Adrenal gland (tissue), 12 donors: Measurements from ENCODE around the gene PDCD1. TPM values are rescaled to one million over a fixed set of nuclear protein-coding genes. Genes with fewer than 3 reads are reported as not detected.
A peak's percentile ranks its signal among the peaks of the same experiment; 100 is the strongest.
"Not testable (repeated sequence)": the region's sequence is repeated elsewhere in the genome, so short reads cannot be mapped to it uniquely, and the experiment has no call there.

Experiments
- DNase-seq, 7 donors: peaks; one replicate each; pipeline ENCODE4 v3.0.0-alpha.2; 2019 to 2020
- H3K27ac ChIP-seq, 5 donors: fragments of 200-600 bp; sonication (generic) in 4 of 5; 1 replicate in 3 of 5; 2 replicates in 2 of 5; pipeline versions ENCODE4 v1.5.1 to v1.8.0; 2016 to 2020; ENCODE audit warnings: mild to moderate bottlenecking in 1 of 5
- H3K27me3 ChIP-seq: fragments of 200-600 bp; 2 replicates; pipeline ENCODE4 v1.8.0; 2021
- H3K36me3 ChIP-seq, 2 donors: fragments of 200-600 bp; replicated peaks in 1 of 2; 1 replicate in 1 of 2; 2 replicates in 1 of 2; pipeline versions ENCODE4 v1.5.1 to v1.8.0; 2018 to 2022
- H3K4me1 ChIP-seq, 2 donors: fragments of 200-600 bp; replicated peaks in 1 of 2; 1 replicate in 1 of 2; 2 replicates in 1 of 2; pipeline versions ENCODE4 v1.5.1 to v1.8.0; 2018 to 2021
- H3K4me3 ChIP-seq, 4 donors: fragments of 200-600 bp; sonication (generic) in 3 of 4; one replicate each; pipeline ENCODE4 v1.5.1; 2016 to 2018
- H3K9me3 ChIP-seq, 3 donors: fragments of 200-600 bp; sonication (generic) in 1 of 3; replicated peaks in 1 of 3; 1 replicate in 2 of 3; 2 replicates in 1 of 3; pipeline versions ENCODE4 v1.5.1 to v1.8.0; 2016 to 2021
- CTCF ChIP-seq, 6 experiments: fragments of 450-650 bp in 4 of 6; fragments of 200-600 bp in 2 of 6; sonication (generic) in 1 of 6; IDR thresholded peaks; 1 replicate in 5 of 6; 2 replicates in 1 of 6; pipeline versions ENCODE4 v1.5.1 to v1.8.0; 2016 to 2021; ENCODE audit warnings: antibody characterized with exemption in 6 of 6, mild to moderate bottlenecking in 2 of 6, moderate library complexity in 1 of 6
- POLR2A ChIP-seq, 2 donors: fragments of 450-650 bp; IDR thresholded peaks; one replicate each; pipeline ENCODE4 v1.6.1; 2017; ENCODE audit warnings: antibody characterized with exemption in 2 of 2, mild to moderate bottlenecking in 2 of 2, moderate library complexity in 1 of 2
- WGBS, 4 donors: extraction: QIAGEN DNeasy Blood & Tissue Kit in 2 of 4; methylation state at CpG; one replicate each; pipeline versions ENCODE4 v1.1.5 to v1.1.7; 2013 to 2017; 5-methylcytosine and 5-hydroxymethylcytosine counted together
- intact Hi-C, 2 donors: fragments of 100-400 bp; cut with DNase I; formaldehyde crosslinking; loops; one replicate each; pipeline versions ENCODE4 v1.14.1 to v1.15.0; 2022 to 2023
- polyA plus RNA-seq, 3 donors: library from polyadenylated mRNA; stranded (reverse); fragments of 200-250 nt in 2 of 3; fragments of 350-450 nt in 1 of 3; fragmentation: Illumina TruSeq in 1 of 3; extraction: RNeasy Lipid Tissue Mini Kit (QIAGEN cat#74804) in 1 of 3; gene quantifications; one replicate each; pipeline ENCODE4 v1.2.3, GENCODE V29; 2013 to 2014
- total RNA-seq, 9 donors: library from RNA; depleted of rRNA in 4 of 9; stranded (reverse); fragments of >200 nt in 4 of 9; fragments of 120-200 nt in 1 of 9; fragmentation: NEBNext Ultra II Directional in 1 of 9; extraction: Animal tissue kit (Norgen Biotek cat#: 25700) in 1 of 9; gene quantifications; one replicate each; pipeline versions ENCODE4 v1.1.0 to v1.2.4, GENCODE V29; 2013 to 2023
- donor health status: healthy with polysubstance abuse.
- donor health status: Bipolar disorder and iron deficiency.
- donor health status: DM: yes; HTN: yes; CAD: no.
- donor health status: DM: no; HTN: no; CAD: no.
- donor health status: DM: no; HTN: no; CAD: no.
- donor health status: DM: yes; HTN: yes; CAD: no.

PDCD1 gene
- total and polyA plus RNA-seq, 12 donors, result 0.23 to 2.0 (median 0.45) TPM; not detected in 4

GRCh38 chr2:241837197-241837965 lies 21.3 kb downstream of the PDCD1 start:
- TF ChIP-seq CTCF (IDR thresholded peaks at IDR 0.05) (no peak), POLR2A (IDR thresholded peaks at IDR 0.05) (no peak)
- H3K27me3 ChIP-seq, result no peaks in the 10 kb centered on the region
- no peaks in the 10 kb centered on the region for H3K4me1 ChIP-seq
- H3K27ac ChIP-seq, result no peak overlapping the region
- H3K9me3 ChIP-seq, result no peaks in the 10 kb centered on the region
- WGBS, 4 donors, result 57 to 71% (median 69%) methylated on average over 13 of the region's 13 CpGs
- no peak overlapping the region for H3K4me3 ChIP-seq
- DNase-seq, result peak in 1 of 7 donors; percentile 9
- H3K36me3 ChIP-seq, result no peaks in the 10 kb centered on the region
- intact Hi-C loops, result no loop called here

- Histone ChIP-seq H3K9me3 (no peaks in the 10 kb centered on the region), H3K4me3 (no peak overlapping the region), H3K27me3 (no peaks in the 10 kb centered on the region), H3K36me3 (no peaks in the 10 kb centered on the region), H3K27ac (no peak overlapping the region), H3K4me1 (no peaks in the 10 kb centered on the region)
- intact Hi-C loops, result no loop called here
- DNase-seq, result peak in 1 of 7 donors; percentile 6
- 41 to 51% (median 49%) methylated on average over 6 of the region's 6 CpGs for WGBS, 4 donors
- no peak for TF ChIP-seq POLR2A (IDR thresholded peaks at IDR 0.05)
- TF ChIP-seq CTCF (IDR thresholded peaks at IDR 0.05), result no peak
Observed at GRCh38 chr2:241836292-241836691, 22.4 kb downstream of the PDCD1 start.

- no peaks in the 10 kb centered on the region for H3K36me3 ChIP-seq
- H3K27me3 ChIP-seq, result no peaks in the 10 kb centered on the region
- WGBS, 4 donors, result 61 to 72% (median 68%) methylated on average over 4 of the region's 4 CpGs
- no peaks in the 10 kb centered on the region for H3K4me1 ChIP-seq
- intact Hi-C loops, result no loop called here
- TF ChIP-seq CTCF (IDR thresholded peaks at IDR 0.05) (no peak), POLR2A (IDR thresholded peaks at IDR 0.05) (no peak)
- H3K9me3 ChIP-seq, result no peaks in the 10 kb centered on the region
- DNase-seq, result peak in 1 of 7 donors; percentile 6
- H3K4me3 ChIP-seq, result no peak overlapping the region
- H3K27ac ChIP-seq, result no peak overlapping the region
Observed at GRCh38 chr2:241835611-241836010, 23.1 kb downstream of the PDCD1 start.

GRCh38 chr2:241834527-241835210 lies 24.0 kb downstream of the PDCD1 start:
- intact Hi-C loops, result no loop called here
- no peak overlapping the region for H3K4me3 ChIP-seq
- no peak overlapping the region for H3K27ac ChIP-seq
- no peaks in the 10 kb centered on the region for H3K4me1 ChIP-seq
- WGBS, 4 donors, result 82 to 92% (median 86%) methylated on average over 10 of the region's 10 CpGs
- H3K27me3 ChIP-seq, result no peaks in the 10 kb centered on the region
- peak in 1 of 7 donors; percentile 4 for DNase-seq
- H3K36me3 ChIP-seq, result no peaks in the 10 kb centered on the region
- H3K9me3 ChIP-seq, result no peaks in the 10 kb centered on the region
- TF ChIP-seq POLR2A (IDR thresholded peaks at IDR 0.05) (no peak), CTCF (IDR thresholded peaks at IDR 0.05) (no peak)

- H3K4me3 ChIP-seq, H3K27ac ChIP-seq, intact Hi-C loops, H3K36me3 ChIP-seq, H3K4me1 ChIP-seq, H3K27me3 ChIP-seq, H3K9me3 ChIP-seq: not testable (repeated sequence)
- DNase-seq, result peak in 1 of 7 donors; percentile 8
- 79 to 83% (median 80%) methylated on average over 10 to 28 of the region's 28 CpGs for WGBS, 4 donors
Observed at GRCh38 chr2:241833756-241834526, 24.8 kb downstream of the PDCD1 start.
